ENCODE data around the gene APOBEC3C. TPM values are rescaled to one million over a fixed set of nuclear protein-coding genes. Genes with fewer than 3 reads are reported as not detected.

Gene APOBEC3C
- 1 to 10 TPM; 1.0 to 3.8 (median 2.1) TPM for total RNA-seq
- long read RNA-seq, partial matches to known transcripts = 0 of 3 reads
- long read RNA-seq, other reads (novel, unspliced or antisense) = 0 of 3 reads

DNA sequence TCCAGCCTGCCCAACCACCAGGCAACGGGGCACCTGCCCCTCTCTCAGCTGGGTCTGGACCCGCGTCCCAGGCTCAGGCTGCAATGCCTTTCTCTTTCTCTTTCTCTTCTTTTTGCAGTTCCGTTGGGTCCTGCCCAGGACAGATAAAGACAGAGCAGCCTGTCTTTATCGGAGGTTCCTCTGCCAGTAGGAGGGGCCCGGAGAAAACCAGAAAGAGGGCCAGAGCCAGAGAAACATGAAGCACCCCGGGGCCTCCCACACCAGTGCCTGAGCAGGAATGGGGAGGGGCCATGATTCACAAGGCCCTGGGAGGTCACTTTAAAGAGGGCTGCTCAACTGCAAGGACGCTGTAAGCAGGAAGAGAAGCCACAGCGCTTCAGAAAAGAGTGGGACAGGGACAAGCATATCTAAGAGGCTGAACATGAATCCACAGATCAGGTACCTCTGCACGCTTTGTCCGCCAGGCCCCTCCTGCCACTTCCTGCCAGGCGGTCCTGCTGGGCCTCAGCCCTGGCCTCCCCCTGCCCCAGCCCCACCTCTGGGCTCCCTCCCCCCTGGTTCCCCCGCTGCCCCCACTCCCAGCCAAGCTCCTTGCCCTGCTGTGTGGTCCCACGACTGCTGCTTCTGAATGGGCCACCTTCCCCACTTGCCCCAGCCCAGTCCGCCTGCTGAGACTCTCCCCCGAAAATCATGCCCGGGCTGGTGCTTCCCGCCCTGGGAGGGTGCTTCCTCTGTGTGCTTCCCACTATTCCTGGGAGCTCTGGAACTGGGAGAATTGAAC, at the start of gene APOBEC3C:
Gene APOBEC3C (plus strand): TSS at position 316 of the 781 bp plus-strand sequence. CDS start 106 bp downstream, at position 422.
- intact Hi-C loops (cut with DNase I) = no loop called here
- ATAC-seq = peak; percentile 84 to 95 (median 88)
- TF ChIP-seq, protein P1, sequence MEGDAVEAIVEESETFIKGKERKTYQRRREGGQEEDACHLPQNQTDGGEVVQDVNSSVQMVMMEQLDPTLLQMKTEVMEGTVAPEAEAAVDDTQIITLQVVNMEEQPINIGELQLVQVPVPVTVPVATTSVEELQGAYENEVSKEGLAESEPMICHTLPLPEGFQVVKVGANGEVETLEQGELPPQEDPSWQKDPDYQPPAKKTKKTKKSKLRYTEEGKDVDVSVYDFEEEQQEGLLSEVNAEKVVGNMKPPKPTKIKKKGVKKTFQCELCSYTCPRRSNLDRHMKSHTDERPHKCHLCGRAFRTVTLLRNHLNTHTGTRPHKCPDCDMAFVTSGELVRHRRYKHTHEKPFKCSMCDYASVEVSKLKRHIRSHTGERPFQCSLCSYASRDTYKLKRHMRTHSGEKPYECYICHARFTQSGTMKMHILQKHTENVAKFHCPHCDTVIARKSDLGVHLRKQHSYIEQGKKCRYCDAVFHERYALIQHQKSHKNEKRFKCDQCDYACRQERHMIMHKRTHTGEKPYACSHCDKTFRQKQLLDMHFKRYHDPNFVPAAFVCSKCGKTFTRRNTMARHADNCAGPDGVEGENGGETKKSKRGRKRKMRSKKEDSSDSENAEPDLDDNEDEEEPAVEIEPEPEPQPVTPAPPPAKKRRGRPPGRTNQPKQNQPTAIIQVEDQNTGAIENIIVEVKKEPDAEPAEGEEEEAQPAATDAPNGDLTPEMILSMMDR (IDR thresholded peaks at IDR 0.05) = no peak
- peak; percentile 50 for TF ChIP-seq POLR2A (IDR thresholded peaks at IDR 0.05)
- Histone ChIP-seq H3K4me1 (no peaks in the 10 kb centered on the region), H3K27ac (peak within 1 kb of the TSS; percentile 53 to 75 (median 60)), H3K9me3 (no peaks in the 10 kb centered on the region), H3K27me3 (no peaks in the 10 kb centered on the region), H3K36me3 (no peaks in the 10 kb centered on the region), H3K4me3 (peak within 1 kb of the TSS; percentile 18 to 39 (median 20))
- peak; percentile 58 to 73 (median 66) for DNase-seq
- WGBS (ENCODE audit: insufficient coverage, low coverage, low lambda C conversion rate, missing lambda C conversion rate) = 13% methylated on average over 12 of the region's 18 CpGs

DNA sequence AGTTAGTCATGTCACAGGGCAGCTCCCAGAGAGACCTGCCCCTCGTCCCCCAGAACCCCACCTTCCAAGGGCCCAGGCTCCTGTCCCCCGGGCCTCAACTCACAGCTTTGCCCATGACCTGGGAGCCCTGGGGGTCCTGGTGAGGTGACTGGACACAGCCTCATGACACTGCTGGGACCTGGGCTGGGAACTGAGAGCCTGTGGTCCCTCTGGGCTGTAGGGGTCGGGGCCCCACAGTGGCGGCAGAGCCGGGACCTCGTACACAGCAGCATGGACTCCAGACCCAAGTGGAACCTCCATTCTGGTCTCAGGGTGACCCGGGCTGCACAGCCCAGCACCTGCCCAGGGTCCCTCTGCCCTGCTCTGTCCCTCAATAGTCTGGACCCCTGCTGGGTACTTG, 49.8 kb upstream of the APOBEC3C start:
- H3K9me3 ChIP-seq = no peaks in the 10 kb centered on the region
- peak in 1 of 3 donors; percentile 46 for DNase-seq
- ATAC-seq = no peak
- intact Hi-C loops (cut with DNase I) = no loop called here
- no peak overlapping the region for H3K4me3 ChIP-seq
- H3K27ac ChIP-seq = no peak overlapping the region
- WGBS (ENCODE audit: insufficient coverage, low coverage, low lambda C conversion rate, missing lambda C conversion rate) = no CpG with 5 or more reads among the region's 7 CpGs
- H3K27me3 ChIP-seq = no peaks in the 10 kb centered on the region
- TF ChIP-seq, protein P1 (IDR thresholded peaks at IDR 0.05) = no peak
- no peak for TF ChIP-seq POLR2A (IDR thresholded peaks at IDR 0.05)
- H3K36me3 ChIP-seq = no peaks in the 10 kb centered on the region
- H3K4me1 ChIP-seq = no peaks in the 10 kb centered on the region

DNA sequence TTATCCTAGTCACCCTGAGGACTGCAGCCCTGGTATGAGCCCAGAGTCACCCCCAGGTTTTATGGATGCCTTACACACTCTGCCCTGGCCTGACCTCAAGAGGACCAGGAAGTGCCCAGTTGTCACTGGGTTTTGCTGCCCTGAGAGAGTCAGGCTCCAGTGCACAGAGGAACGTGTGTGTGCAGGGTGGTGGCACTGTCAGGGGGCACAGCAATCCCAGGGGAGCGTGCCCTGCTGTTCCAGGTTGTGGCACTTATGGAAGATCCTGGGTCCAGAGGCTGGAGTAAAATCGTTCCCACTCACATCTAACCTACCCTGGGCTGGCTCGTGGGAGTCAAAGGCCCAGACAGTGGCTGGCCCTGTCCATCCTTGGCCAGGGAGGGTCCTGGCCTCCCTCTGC, 49.1 kb upstream of the APOBEC3C start:
- Histone ChIP-seq H3K4me3 (no peak overlapping the region), H3K27ac (no peak overlapping the region), H3K4me1 (no peaks in the 10 kb centered on the region), H3K36me3 (no peaks in the 10 kb centered on the region), H3K27me3 (no peaks in the 10 kb centered on the region), H3K9me3 (no peaks in the 10 kb centered on the region)
- intact Hi-C loops (cut with DNase I) = no loop called here
- DNase-seq (peak in 1 of 3 donors; percentile 41), ATAC-seq (no peak)
- TF ChIP-seq, protein P1 (IDR thresholded peaks at IDR 0.05) = no peak
- no peak for TF ChIP-seq POLR2A (IDR thresholded peaks at IDR 0.05)
- WGBS (ENCODE audit: insufficient coverage, low coverage, low lambda C conversion rate, missing lambda C conversion rate) = no CpG with 5 or more reads among the region's 4 CpGs

DNA sequence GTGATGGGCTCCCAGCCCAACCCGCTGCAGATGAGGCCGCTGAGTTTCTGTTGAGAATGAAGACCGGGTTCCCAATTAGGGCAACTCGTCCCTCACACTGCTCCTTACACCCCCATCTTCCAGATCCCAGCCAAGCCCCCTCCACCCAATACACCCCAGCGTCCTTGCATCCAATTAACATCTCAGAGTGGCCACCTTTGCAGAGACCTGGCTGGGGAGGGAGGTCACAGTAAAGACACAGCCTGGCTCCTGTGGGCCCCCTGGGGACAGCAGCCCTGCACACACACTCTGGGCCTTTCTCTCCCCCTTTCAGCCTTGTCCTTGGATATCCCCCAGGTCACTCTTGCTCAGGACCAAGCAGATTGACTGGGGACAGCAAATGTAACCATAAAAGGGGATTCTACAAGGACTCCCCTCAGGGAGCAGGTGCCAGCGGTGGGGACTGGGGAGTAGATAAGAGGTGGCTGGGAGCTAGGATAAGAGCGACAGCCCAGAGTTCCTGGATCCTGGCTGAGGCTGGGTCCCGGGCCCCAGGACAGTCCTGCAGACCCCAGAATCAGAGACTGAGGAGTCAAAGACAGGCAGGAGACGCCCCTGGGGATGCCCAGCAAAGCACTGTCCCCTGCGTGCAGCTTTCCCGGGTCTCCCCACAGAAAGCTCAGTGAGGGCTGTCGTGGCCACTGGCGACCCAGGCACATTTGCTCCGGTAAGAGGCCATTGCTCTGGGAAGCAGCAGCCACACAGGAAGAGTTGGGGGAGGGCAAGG, 48.3 kb upstream of the APOBEC3C start:
- H3K36me3 ChIP-seq = no peaks in the 10 kb centered on the region
- ATAC-seq (no peak), DNase-seq (peak in 1 of 3 donors; percentile 46)
- H3K4me3 ChIP-seq = no peak overlapping the region
- H3K9me3 ChIP-seq = no peaks in the 10 kb centered on the region
- intact Hi-C loops (cut with DNase I) = no loop called here
- H3K27me3 ChIP-seq = no peaks in the 10 kb centered on the region
- 84% methylated on average over 5 of the region's 14 CpGs for WGBS (ENCODE audit: insufficient coverage, low coverage, low lambda C conversion rate, missing lambda C conversion rate)
- TF ChIP-seq POLR2A (IDR thresholded peaks at IDR 0.05) = no peak
- TF ChIP-seq, protein P1 (IDR thresholded peaks at IDR 0.05) = no peak
- H3K4me1 ChIP-seq = no peaks in the 10 kb centered on the region
- no peak overlapping the region for H3K27ac ChIP-seq
